ENCODE data around the gene MINDY4B.

GRCh38 chr3:150902988-150903387 is 2.3 kb downstream of the MINDY4B start:
- no peak for TF ChIP-seq CTCF (IDR thresholded peaks at IDR 0.05)
- TF ChIP-seq POLR2AphosphoS5 (IDR thresholded peaks at IDR 0.05): no peak

All from suprapubic skin (tissue), 3 donors.